Measurements from ENCODE around the gene MEIOSIN. TPM values are rescaled to one million over a fixed set of nuclear protein-coding genes. Genes with fewer than 3 reads are reported as not detected.

MEIOSIN gene
- total and polyA plus RNA-seq, 2 experiments from 2014 or later = not detected

DNA sequence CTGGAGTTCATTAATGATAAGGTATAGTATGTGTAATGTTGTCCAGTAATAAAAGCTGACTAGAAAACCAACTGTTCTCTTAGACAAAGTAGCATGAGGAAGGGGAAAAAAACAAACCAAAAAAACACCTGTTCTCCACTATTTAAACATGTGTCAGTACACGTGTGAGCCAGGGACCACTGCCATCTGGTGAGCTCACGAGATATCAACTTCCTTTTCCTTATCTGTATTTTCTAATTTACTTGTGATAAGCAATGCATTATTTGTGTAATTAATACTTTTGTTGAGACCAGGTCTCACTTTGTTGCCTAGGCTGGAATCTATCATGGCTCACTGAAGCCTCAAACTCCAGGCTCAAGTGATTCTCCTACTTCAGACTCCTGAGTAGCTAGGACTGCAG, 40.1 kb downstream of the MEIOSIN start:
- Histone ChIP-seq H3K36me3 (ENCODE audit: low read depth) (peaks cover 8% of the 10 kb centered on the region; the same call in 1 of the 2 replicates), H3K9ac (no peak overlapping the region)
- TF ChIP-seq EZH2 (IDR thresholded peaks at IDR 0.05; ENCODE audit: insufficient read depth, poor library complexity, severe bottlenecking) = no peak

DNA sequence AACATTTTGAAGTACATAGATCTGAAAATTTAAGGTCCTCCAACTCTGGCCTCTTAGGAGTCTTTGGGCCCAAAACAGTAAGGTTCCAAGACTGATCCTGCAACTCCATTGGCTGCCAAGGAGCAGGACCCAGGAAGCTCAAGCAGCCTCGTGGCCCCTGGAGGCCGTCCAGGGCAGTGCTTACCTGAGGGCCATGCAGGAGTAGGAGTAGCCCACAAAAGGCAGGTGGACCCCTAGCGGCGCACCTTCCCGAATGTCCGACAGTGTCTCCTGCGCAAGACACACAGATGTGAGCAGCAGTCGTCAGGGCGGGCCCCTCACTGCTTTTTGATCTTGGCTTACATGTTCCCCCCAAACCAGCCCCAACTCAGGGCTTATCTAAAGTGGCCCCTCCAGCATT, 41.5 kb downstream of the MEIOSIN start:
- 90 to 94% methylated on average over 7 to 9 of the region's 9 CpGs for WGBS, 2 experiments (ENCODE audit: low coverage in 1 of 2, low lambda C conversion rate in 2 of 2, missing lambda C conversion rate in 2 of 2)
- Histone ChIP-seq H3F3A (ENCODE audit: insufficient read depth) (peaks cover 14% of the 10 kb centered on the region), H3K9ac (no peak overlapping the region), H3K9me2 (ENCODE audit: insufficient read depth) (no peaks in the 10 kb centered on the region), H3K36me3 (ENCODE audit: low read depth) (peaks cover 8% of the 10 kb centered on the region; the same call in 1 of the 2 replicates), H3K79me2 (ENCODE audit: insufficient read depth) (no peaks in the 10 kb centered on the region), H3K4me1 (ENCODE audit: insufficient read depth) (no peaks in the 10 kb centered on the region), H3K27me3 (replicated peaks; ENCODE audit: insufficient read depth) (no peaks in the 10 kb centered on the region), H3K4me2 (ENCODE audit: unreplicated experiment) (no peak overlapping the region), H3K4me3 (no peak overlapping the region), H4K20me1 (ENCODE audit: insufficient read depth) (no peaks in the 10 kb centered on the region), H3K27ac (no peak overlapping the region), H2AFZ (no peak overlapping the region), H3K9me3 (ENCODE audit: low read depth) (no peaks in the 10 kb centered on the region)
- in situ Hi-C loops (cut with MboI) = no loop called here
- TF ChIP-seq EZH2phosphoT487 (IDR thresholded peaks at IDR 0.05; ENCODE audit: insufficient read depth, low read depth) = no peak
- TF ChIP-seq EZH2 (IDR thresholded peaks at IDR 0.05; ENCODE audit: insufficient read depth, poor library complexity, severe bottlenecking) = no peak
- no peak for DNase-seq

More for the DNA sequence above, 40.1 kb downstream of the MEIOSIN start:
- no peak overlapping the region for H3K4me3 ChIP-seq
- H3K4me2 ChIP-seq (ENCODE audit: unreplicated experiment) = no peak overlapping the region
- no peaks in the 10 kb centered on the region for H3K9me3 ChIP-seq (ENCODE audit: low read depth)
- H4K20me1 ChIP-seq (ENCODE audit: insufficient read depth) = no peaks in the 10 kb centered on the region
- no peaks in the 10 kb centered on the region for H3K27me3 ChIP-seq (replicated peaks; ENCODE audit: insufficient read depth)
- no peaks in the 10 kb centered on the region for H3K9me2 ChIP-seq (ENCODE audit: insufficient read depth)
- 52 to 77% methylated on average over 2 of the region's 2 CpGs for WGBS, 2 experiments (ENCODE audit: low coverage in 1 of 2, low lambda C conversion rate in 2 of 2, missing lambda C conversion rate in 2 of 2)
- H3K27ac ChIP-seq = no peak overlapping the region
- no peaks in the 10 kb centered on the region for H3K79me2 ChIP-seq (ENCODE audit: insufficient read depth)
- no peak overlapping the region for H2AFZ ChIP-seq
- H3F3A ChIP-seq (ENCODE audit: insufficient read depth) = peaks cover 16% of the 10 kb centered on the region
- no peaks in the 10 kb centered on the region for H3K4me1 ChIP-seq (ENCODE audit: insufficient read depth)
- no peak for DNase-seq
- in situ Hi-C loops (cut with MboI) = no loop called here

DNA sequence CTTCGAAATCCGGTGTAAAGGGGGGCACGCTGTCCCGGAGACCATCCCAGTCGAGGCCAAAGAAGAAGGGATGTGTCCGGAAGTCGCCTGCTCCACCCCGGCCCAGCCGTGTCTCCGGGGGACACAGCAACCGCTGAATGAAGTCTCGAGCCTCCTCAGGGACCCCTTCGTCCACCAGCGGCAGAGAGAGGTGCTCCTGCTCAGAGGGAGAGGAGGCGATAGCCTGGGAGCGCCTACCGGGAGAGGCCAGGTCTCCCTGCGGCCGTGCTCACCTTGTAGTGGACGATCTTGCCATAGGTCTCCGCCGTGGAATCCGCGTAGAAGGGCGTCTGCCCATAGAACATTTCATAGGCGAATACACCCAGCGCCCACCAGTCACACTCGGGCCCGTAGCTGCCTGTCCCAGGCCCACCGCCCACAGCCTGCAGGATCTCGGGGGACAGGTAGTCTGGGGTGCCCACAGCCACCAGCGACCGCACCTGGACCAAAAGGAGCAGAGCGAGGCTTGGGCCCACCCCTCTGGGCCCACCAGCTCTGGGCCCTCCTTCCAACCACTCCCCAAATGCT, 44.2 kb downstream of the MEIOSIN start:
- peaks cover 6% of the 10 kb centered on the region; the same call in 1 of the 2 replicates for H3F3A ChIP-seq (ENCODE audit: insufficient read depth)
- WGBS, 2 experiments (ENCODE audit: low coverage in 1 of 2, low lambda C conversion rate in 2 of 2, missing lambda C conversion rate in 2 of 2) = 94 to 95% methylated on average over 33 to 34 of the region's 34 CpGs
- no peaks in the 10 kb centered on the region for H3K27me3 ChIP-seq (replicated peaks; ENCODE audit: insufficient read depth)
- no peak overlapping the region for H2AFZ ChIP-seq
- H3K9me3 ChIP-seq (ENCODE audit: low read depth) = no peaks in the 10 kb centered on the region
- H3K4me3 ChIP-seq = no peak overlapping the region
- H3K36me3 ChIP-seq (ENCODE audit: low read depth) = peaks cover 8% of the 10 kb centered on the region; the same call in 1 of the 2 replicates
- DNase-seq = no peak
- no peaks in the 10 kb centered on the region for H4K20me1 ChIP-seq (ENCODE audit: insufficient read depth)
- TF ChIP-seq EZH2 (IDR thresholded peaks at IDR 0.05; ENCODE audit: insufficient read depth, poor library complexity, severe bottlenecking) = no peak
- no peak for TF ChIP-seq EZH2phosphoT487 (IDR thresholded peaks at IDR 0.05; ENCODE audit: insufficient read depth, low read depth)
- in situ Hi-C loops (cut with MboI) = no loop called here
- no peaks in the 10 kb centered on the region for H3K9me2 ChIP-seq (ENCODE audit: insufficient read depth)
- H3K9ac ChIP-seq = no peak overlapping the region
- no peaks in the 10 kb centered on the region for H3K79me2 ChIP-seq (ENCODE audit: insufficient read depth)
- peaks cover 5% of the 10 kb centered on the region for H3K4me1 ChIP-seq (ENCODE audit: insufficient read depth)
- no peak overlapping the region for H3K27ac ChIP-seq
- H3K4me2 ChIP-seq (ENCODE audit: unreplicated experiment) = no peak overlapping the region

DNA sequence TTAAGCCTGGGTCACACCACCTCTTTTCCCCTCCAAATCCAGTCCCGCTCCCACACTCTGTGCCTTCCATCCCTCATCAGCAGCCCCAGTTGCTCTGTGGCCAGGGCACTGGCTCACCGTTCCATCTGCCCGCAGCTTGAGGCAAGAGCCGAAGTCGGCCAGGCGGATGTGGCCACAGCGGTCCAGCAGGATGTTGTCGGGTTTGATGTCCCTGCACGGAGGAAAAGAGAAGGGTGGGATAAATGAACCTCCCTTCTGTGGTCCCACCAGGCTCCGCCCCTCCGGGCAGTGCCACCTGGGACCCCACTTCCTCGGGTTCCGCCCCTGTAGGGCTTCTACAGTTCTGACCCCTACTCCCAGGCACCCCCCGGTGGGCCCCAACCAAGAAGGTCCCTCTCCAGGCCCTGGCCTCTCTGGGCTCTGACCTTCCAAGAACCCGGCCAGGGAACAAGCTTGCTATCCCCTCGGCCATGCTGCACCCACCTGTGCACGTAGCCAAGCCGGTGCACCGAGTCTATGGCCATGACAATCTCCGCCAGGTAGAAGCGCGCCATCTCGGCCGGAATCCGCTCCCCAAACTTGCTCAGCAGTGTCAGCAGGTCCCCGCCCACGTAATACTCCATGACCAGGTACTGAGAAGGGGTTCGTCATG, 44.9 kb downstream of the MEIOSIN start:
- no peak overlapping the region for H3K4me2 ChIP-seq (ENCODE audit: unreplicated experiment)
- H4K20me1 ChIP-seq (ENCODE audit: insufficient read depth) = no peaks in the 10 kb centered on the region
- WGBS, 2 experiments (ENCODE audit: low coverage in 1 of 2, low lambda C conversion rate in 2 of 2, missing lambda C conversion rate in 2 of 2) = 93 to 97% methylated on average over 23 to 28 of the region's 28 CpGs
- H3K4me3 ChIP-seq = no peak overlapping the region
- no peaks in the 10 kb centered on the region for H3K9me3 ChIP-seq (ENCODE audit: low read depth)
- peaks cover 9% of the 10 kb centered on the region; the same call in 1 of the 2 replicates for H3F3A ChIP-seq (ENCODE audit: insufficient read depth)
- H3K27ac ChIP-seq = no peak overlapping the region
- DNase-seq = no peak
- H2AFZ ChIP-seq = no peak overlapping the region
- TF ChIP-seq EZH2phosphoT487 (IDR thresholded peaks at IDR 0.05; ENCODE audit: insufficient read depth, low read depth) (no peak), EZH2 (IDR thresholded peaks at IDR 0.05; ENCODE audit: insufficient read depth, poor library complexity, severe bottlenecking) (no peak)
- no peak overlapping the region for H3K9ac ChIP-seq
- no peaks in the 10 kb centered on the region for H3K79me2 ChIP-seq (ENCODE audit: insufficient read depth)
- peaks cover 8% of the 10 kb centered on the region for H3K4me1 ChIP-seq (ENCODE audit: insufficient read depth)
- no peaks in the 10 kb centered on the region for H3K27me3 ChIP-seq (replicated peaks; ENCODE audit: insufficient read depth)
- H3K9me2 ChIP-seq (ENCODE audit: insufficient read depth) = no peaks in the 10 kb centered on the region
- peaks cover 8% of the 10 kb centered on the region; the same call in 1 of the 2 replicates for H3K36me3 ChIP-seq (ENCODE audit: low read depth)
- in situ Hi-C loops (cut with MboI) = no loop called here
